ENCODE measurements around the gene ZNF165.

ZNF165 gene

GRCh38 chr6:28136585-28137504 is 56.5 kb downstream of the ZNF165 start (continued):
- TF ChIP-seq ZBTB11 (tag by site-specific recombination; conservative IDR thresholded peaks at IDR 0.05; ENCODE audit: low read depth) (peak; percentile 99), KLF17 (tag by site-specific recombination; IDR thresholded peaks at IDR 0.05) (peak; percentile 76), GFI1B (tag by site-specific recombination; IDR thresholded peaks at IDR 0.05) (peak; percentile 41; the same call in 1 of the 2 replicates), PATZ1 (tag by site-specific recombination; IDR thresholded peaks at IDR 0.05) (peak; percentile 80), ZSCAN23 (tag by site-specific recombination; IDR thresholded peaks at IDR 0.05) (0 out of 2 replicates have a peak, but pooled peaks have one; percentile 48), ZNF121 (tag by site-specific recombination; IDR thresholded peaks at IDR 0.05) (no peak), ZNF341 (tag by site-specific recombination; IDR thresholded peaks at IDR 0.05; ENCODE audit: low read depth) (peak; percentile 80), SP3 (tag by site-specific recombination; IDR thresholded peaks at IDR 0.05) (peak; percentile 63), ZNF112 (tag by site-specific recombination; IDR thresholded peaks at IDR 0.05) (no peak), ZBTB49 (tag by site-specific recombination; IDR thresholded peaks at IDR 0.05; ENCODE audit: low read depth) (no peak), ZNF76 (tag by site-specific recombination; IDR thresholded peaks at IDR 0.05; ENCODE audit: borderline replicate concordance, low read depth) (peak; percentile 89), RBAK (tag by site-specific recombination; IDR thresholded peaks at IDR 0.05) (no peak), ZNF280C (tag by site-specific recombination; IDR thresholded peaks at IDR 0.05) (no peak), SETDB1 (IDR thresholded peaks at IDR 0.05; ENCODE audit: insufficient read length, low read length) (no peak), ZNF366 (tag by site-specific recombination; conservative IDR thresholded peaks at IDR 0.05) (peak; percentile 56), PBX3 (CRISPR knock-in tag; IDR thresholded peaks at IDR 0.05) (no peak), ZSCAN4 (tag by site-specific recombination; IDR thresholded peaks at IDR 0.05) (peak; percentile 23; the same call in 1 of the 2 replicates), ZNF621 (tag by site-specific recombination; IDR thresholded peaks at IDR 0.05) (no peak), ZNF600 (tag by site-specific recombination; IDR thresholded peaks at IDR 0.05) (peak; percentile 79), MZF1 (tag by site-specific recombination; IDR thresholded peaks at IDR 0.05; ENCODE audit: borderline replicate concordance) (peak; percentile 72; the same call in 1 of the 2 replicates), ZNF324 (tag by site-specific recombination; IDR thresholded peaks at IDR 0.05) (peak; percentile 88; the same call in 1 of the 2 replicates), ZNF133 (tag by site-specific recombination; IDR thresholded peaks at IDR 0.05) (no peak), FEZF1 (tag by site-specific recombination; IDR thresholded peaks at IDR 0.05) (peak; percentile 15; the same call in 1 of the 2 replicates), ZBTB20 (tag by site-specific recombination; IDR thresholded peaks at IDR 0.05) (peak; percentile 77)

Data from HEK293 (cell line).